Sigmoid colon (tissue), 3 donors: ENCODE measurements around the gene FHL2.

Experiments used
- CTCF ChIP-seq, 4 experiments: fragments of 450-650 bp in 3 of 4; fragments of 200-600 bp in 1 of 4; IDR thresholded peaks; one replicate each; pipeline ENCODE4 v1.5.1; 2016 to 2019; ENCODE audit warnings: antibody characterized with exemption in 4 of 4, mild to moderate bottlenecking in 3 of 4, moderate library complexity in 2 of 4
- POLR2A ChIP-seq, 2 donors: fragments of 450-650 bp; IDR thresholded peaks; one replicate each; pipeline ENCODE4 v1.6.1; 2016; ENCODE audit warnings: antibody characterized with exemption in 2 of 2, mild to moderate bottlenecking in 2 of 2, moderate library complexity in 2 of 2

GRCh38 chr2:105403783-105404698, 5.2 kb upstream of the FHL2 start:
- TF ChIP-seq CTCF (IDR thresholded peaks at IDR 0.05) (no peak), POLR2A (IDR thresholded peaks at IDR 0.05) (no peak)
